NCI-H2196 treated with DMSO at 0.1 percent for 48 hours (cell line): ENCODE results near the gene AKR1A1.
A peak's percentile ranks its signal among the peaks of the same experiment; 100 is the strongest.
"Not testable (repeated sequence)": the region's sequence is repeated elsewhere in the genome, so short reads cannot be mapped to it uniquely, and the experiment has no call there.

Experiments used
- DNase-seq: peaks from one replicate; lab custom pipeline; 2025; ENCODE audit not compliant: unreplicated experiment; lab: John Stamatoyannopoulos, UW

Gene AKR1A1

DNA sequence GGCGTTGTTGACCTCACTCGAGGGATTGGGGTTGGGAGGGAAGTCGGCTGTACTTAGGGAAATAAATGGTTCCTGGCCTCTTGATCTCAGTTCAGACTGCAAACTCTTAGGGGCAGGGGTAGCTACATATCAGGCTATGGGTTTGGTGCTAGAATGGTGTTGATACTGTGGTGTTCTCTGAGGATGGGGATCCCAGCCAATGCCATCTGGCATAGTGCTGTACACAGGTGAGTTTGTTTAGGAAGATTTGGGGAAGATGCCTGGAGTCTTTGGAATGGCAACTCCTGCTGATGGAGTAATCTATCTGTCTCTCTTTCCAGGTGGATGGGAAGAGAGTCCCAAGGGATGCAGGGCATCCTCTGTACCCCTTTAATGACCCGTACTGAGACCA is 18.9 kb downstream of the AKR1A1 start:
- DNase-seq: no peak

DNA sequence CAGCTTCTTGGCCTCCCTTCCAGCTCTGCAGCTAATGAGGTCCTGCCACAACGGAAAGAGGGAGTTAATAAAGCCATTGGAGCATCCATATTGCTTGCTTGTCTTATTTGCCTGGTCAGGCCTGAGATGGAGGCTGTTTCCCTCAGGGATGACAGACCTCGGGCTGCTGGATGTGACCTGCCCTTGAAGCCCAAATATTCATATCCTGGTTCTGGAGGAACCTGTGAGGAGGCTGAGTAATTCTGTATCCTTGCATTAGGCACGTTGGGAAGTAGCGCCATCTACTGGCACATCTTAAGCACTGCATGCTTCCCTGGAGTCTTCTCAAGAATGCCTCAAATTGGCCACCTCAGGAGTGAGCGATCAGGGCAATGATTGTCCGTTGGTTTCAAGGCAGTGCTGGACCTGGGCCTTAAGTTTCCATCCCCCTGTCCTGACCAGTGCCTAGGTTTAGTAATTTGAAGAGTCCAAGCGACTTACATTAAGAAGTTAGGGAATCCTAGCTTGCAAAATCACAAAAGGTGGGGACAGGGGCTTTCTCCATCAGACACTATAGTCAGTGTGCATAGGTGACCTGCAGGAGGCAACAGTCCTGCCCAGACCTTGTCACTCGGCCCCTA is 19.4 kb downstream of the AKR1A1 start:
- DNase-seq: peak; percentile 57

DNA sequence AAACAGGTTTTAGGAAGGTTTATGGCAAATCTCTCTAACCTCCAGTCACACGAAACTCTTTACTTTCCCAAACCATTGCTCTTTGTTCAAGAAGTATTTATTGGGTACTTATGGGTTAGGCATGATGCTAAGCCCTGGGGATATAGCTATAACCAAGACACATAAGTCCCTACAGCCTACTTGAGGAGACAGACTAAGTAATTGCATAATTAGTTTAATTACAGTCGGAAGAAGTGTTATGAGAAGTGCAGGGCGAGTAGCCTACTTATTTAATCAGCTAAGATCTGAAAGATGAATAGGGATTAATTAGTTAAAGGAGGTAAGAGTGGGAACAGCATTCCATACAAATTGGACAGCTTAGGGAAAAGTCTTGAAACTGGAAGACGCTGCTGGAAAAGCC is 20.0 kb downstream of the AKR1A1 start:
- no peak for DNase-seq

DNA sequence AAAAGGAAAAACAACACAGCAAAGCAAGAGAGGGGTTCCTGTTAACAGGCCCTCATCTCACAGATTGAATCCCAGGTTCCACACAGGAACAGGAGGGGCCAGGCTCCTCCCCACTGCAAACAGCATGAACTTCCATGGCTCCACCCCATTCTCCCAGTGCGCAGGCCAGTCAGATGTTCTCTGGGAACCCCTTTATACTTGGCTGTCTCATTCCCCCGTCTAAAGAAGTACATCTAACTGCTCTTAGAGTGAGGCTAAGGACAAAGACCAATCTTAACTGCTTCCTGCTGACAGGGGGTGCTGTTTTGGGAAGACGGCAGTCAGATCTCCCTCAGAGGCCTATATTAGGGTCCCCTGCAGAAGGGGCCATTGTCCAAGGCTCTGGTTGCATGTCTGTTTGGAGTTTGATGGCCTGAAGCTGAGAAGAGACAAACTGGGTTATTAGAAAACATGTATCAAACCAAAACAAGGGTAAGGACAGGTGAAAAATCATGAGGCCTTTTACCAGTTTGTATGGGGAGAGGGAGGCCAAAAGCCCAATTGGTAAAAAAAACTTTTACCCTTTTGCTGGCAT is 22.7 kb downstream of the AKR1A1 start:
- no peak for DNase-seq

DNA sequence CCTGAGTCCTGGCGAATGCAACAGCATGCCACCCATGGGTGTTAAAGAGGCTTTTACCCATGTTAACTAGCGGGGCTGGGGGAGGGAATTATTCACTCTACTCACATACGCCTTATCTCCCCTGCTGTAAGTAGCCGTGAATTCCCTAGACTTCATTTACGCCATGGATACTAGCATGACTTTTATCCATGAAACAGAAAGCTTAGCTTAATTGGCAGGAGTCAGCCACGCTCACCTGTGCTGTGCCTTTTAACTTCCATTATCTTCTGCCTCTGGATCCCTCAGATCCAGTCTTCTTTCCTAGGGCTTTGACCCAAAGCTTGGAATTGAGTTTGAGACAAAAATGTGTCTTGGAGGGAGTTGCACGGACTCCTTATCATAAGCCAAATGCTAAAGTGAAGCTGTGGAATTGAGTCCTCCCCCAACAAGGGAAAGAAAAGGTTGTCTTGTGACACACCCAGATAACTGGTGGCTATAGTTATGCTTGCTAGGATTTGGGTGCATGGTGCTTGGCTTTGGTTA is 23.5 kb downstream of the AKR1A1 start:
- no peak for DNase-seq

DNA sequence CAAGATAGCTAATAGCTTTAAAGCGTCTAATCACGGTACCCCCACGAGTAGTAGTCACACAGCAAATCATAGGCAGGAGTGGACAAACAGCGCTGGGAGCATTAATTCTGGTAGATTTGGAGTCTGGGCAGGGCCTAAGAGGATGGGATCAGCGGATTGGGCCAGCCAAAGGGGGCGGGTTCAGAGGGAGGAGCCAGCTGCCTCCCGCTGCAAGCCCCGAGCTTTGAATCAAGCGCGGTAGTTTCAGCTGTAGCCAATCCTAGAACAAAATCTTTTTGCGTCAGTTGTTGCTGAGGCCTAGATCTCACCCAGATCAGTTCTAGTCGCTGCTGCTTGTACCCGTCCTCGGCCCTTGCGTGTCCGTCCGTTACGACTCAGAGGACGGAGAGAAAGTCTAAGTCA is 32.6 kb downstream of the AKR1A1 start:
- DNase-seq: peak; percentile 97

DNA sequence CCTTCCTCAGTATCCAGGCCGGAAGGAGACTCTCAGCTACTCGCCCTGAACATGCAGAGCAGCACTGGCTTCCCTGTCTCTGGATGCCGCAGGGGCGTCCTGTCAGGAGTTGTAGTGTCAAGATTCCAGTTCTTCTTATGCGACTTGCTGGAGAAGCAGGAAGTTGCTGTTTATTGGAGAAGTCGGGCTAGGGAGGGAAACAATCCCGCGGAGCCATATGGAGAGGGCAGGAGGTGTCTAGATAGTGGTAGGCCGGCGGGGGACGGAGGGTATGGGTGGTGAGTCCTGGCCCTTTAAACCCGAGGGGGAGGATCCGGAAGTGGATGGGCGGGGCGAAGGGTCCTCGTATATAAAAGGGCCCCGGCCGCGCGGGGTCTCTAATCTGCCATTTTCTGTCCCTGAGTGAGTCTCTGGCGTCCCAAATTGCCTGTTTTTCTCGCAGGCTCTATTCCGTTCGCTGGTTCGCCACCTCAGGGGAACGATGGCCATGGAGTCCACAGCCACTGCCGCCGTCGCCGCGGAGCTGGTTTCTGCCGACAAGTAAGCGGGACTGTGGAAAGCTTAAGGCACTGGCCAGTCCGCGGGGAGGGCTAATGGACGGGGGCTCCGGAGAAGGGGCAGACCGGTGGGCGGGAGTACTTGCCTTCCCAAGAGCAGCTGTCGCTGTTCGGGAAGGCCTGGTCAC is 33.2 kb downstream of the AKR1A1 start, which contains the start of gene NASP:
TSS of gene NASP (plus strand) at position 376 of the 685 bp plus-strand sequence. CDS start at position 482, 106 bp downstream.
- peak; percentile 66 for DNase-seq

DNA sequence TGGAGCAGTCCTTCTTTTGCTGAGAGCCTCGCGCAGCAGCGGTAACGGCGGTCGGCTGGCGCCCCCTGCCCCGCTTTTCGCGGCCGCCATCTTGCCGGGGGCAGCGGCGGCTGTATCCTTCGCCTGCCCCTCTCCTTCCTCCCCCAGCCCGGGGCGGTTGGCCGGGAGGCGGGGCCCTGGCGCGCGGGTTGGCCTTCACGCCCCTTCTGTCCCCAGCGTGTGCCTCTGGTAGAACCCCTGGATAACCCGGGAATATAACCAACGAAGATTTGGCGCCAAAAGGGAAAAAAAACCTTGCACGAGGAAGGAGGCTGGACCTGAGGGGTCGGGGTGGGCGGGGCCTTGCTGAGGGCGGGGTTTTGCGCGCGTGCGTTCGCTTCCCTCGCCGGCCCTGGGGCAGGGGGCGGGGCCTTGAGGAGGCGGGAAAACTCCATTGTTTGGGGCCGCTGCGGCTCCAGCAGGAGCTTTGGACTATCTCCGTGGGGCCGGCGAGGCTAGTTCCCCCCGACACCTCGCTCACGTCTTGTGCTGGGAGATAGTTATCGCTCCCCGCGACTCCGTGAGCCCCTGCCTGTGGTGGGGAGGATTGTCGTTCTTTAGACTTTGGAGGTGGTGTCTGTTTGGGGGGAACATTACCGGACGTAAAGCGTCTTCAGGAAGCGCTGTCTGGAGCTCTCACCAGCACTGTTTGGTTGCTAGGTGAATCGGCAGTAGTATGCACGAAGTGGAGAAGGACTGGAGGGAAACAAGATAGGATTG is 33.9 kb downstream of the AKR1A1 start:
- peak; percentile 77 for DNase-seq

DNA sequence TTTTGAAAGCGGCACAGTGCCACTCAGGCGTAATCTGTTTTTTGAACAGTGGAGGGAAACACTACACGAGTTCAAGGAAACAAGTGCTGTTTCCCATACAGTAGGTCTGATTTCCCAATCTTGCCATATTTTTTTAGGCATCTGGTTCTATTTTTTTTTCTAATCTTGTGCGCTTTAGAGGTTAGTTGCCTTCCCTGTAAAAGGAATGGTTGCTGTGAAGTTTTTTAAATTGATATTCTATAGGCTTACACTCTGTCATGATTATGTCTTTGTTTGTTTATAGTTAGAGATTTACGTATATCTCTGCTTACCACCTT is 34.4 kb downstream of the AKR1A1 start:
- no peak for DNase-seq

DNA sequence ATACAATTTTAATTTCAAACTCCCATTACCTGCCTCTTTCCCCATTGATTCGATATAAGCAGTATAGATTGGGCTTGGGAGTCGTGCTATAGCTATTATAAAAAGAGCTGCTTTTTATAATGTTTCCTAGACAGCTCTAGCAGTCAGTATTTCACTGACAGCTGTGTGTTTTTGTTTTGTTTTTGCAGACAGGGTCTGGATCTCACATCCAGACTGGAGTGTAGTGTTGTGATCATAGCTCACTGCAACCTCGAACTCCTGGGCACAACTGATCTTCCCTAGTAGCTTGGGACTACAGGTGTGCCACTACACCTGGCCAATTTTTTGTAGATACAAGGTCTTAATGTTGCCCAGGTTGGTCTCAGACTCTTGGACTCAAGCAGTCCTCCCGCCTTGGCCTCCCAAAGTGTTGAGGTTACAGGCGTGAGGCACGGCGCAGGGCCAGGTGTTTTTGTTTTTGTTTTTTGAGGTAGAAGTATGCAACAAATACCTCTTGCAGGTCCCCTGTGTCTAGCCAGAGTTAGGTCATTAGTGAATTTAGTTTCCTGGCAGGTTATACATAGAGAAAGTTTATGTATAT is 35.0 kb downstream of the AKR1A1 start:
- DNase-seq: no peak

DNA sequence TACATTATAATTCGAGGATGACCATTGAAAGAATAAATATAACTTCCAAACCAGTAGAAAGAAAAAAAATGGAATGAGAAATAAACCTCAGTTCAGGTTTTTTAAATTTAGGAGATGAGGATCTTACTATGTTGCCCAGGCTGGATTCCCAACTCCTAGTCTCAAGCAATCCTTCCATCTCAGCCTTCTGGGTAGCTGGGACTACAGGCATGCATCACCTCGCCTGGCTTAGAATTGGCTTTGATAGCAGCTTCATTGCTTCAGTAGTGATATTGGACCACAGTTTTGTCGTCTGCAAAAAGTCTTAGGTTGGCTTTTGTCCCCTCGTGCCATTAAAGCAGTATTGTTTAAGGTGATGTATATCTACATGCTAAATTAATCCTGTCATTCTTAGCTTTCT is 36.1 kb downstream of the AKR1A1 start:
- no peak for DNase-seq

DNA sequence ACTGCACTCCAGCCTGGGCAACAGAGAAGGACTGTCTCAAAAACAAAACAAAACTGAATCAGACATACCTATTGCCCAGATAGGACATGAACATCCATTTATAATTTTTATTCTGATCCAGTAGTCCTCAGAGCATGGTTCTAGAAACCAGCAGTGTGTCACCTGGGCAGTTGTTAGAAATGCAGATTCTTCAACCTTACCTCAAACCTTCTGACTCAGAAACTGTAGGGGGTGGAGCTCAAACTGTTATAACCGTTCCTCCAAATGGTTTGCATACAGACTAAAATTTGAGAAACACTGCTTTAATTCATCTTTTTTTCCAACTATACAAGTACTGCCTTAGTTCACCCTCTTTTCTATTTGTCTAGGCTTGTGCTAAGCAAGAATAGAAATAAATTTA is 39.2 kb downstream of the AKR1A1 start:
- DNase-seq: no peak

DNA sequence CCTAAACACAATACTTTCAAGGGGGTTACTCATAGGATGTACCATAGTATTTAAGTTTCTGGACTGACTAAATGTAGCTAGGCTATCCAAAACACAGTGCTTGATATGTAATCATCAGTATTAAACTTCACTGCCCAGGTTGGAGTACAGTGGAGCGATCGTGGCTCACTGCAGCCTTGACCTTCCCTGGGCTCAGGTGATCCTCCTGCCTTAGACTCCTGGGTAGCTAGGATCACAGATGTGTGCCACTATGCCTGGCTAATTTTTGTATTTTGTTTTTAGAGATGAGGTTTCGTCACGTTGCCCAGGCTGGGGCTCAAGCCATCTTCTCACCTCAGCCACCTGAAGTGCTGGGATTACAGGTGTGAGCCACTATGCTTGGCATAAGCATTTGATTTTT is 43.8 kb downstream of the AKR1A1 start:
- DNase-seq: no peak

DNA sequence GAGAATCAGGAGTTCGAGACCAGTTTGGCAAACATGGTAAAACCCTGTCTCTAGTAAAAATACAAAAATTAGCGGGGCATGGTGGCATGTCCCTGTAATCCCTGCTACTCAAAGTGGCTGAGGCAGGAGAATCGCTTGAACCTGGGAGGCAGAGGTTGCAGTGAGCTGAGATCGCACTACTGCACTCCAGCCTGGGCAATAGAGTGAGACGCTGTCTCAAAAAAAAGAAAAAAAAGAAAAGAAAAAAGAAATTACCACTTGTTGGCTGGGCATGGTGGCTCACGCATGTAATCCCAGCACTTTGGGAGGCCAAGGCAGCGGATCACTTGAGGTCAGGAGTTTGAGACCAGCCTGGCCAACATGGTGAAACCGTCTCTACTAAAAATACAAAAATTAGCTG is 46.1 kb downstream of the AKR1A1 start:
- DNase-seq: not testable (repeated sequence)

DNA sequence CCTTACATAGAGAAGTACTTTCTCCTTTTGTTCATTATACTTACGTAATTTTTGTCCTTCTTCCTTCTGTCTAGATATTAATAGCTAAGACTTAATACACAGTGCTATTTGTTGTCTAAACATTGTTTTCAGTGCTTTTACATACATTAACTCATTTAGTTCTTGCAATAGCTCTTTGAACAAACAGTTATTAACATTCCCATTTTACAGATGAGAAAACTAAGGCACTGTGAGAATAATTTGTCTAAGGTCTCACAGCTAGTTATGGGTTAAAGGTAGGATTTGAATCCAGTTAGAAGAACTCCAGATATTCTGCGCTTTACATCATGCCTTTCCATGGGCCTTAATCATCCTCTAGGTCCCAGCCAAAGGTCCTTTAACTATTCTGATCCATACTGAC is 53.6 kb downstream of the AKR1A1 start:
- no peak for DNase-seq

DNA sequence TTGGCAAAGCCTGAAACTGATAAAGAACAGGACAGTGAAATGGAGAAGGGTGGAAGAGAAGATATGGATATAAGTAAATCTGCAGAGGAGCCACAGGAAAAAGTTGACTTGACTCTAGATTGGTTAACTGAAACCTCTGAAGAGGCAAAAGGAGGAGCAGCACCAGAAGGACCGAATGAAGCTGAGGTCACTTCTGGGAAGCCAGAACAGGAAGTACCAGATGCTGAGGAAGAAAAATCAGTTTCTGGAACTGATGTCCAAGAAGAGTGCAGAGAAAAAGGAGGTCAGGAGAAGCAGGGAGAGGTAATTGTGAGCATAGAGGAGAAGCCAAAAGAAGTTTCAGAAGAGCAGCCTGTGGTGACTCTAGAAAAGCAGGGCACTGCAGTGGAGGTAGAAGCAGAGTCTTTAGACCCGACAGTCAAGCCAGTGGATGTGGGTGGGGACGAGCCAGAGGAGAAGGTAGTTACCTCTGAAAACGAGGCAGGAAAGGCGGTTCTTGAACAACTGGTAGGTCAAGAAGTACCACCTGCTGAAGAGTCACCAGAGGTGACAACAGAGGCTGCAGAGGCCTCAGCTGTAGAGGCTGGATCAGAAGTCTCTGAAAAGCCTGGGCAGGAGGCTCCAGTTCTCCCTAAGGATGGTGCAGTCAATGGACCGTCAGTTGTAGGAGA is 56.9 kb downstream of the AKR1A1 start:
- no peak for DNase-seq

DNA sequence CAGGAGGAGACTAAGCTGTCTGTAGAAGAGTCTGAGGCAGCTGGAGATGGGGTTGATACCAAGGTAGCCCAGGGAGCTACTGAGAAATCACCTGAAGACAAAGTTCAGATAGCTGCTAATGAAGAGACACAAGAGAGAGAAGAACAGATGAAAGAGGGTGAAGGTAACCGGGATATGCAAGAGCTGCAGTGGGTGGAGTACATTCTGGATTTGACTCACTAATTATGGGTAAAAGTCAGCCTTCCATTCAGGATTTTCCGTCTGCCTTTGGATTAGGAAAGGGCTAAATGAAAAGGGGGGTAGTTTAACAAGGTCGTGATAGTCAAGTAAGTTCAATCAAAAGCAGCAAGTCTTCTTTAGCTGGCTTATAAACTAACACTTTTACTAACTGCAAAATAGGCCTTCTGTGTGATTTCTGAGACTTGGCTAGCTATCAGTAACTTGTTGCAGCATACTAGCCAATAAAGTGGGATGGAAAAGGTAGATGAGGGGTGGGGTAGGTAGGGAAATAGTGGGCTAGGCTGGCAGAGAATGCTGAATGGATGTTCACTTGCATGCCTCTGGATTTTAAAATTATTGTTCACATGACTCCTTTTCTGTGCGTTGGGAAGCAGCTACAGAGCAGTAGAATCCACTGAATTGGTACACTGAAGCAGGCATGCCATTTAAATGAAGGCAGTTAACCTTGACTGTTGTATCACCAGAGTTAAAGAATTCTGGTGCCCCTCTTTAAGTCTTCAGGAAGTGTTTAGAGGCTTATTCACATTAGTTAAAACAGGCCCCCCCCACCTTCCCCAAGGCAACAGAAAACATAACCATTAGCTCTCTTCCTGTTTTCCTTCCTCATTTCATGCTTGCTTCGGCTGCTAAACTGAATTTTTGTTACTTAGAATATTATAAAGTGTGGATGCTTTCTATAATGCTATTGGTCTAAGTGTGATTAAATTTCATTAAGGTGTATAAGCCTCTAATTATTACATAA is 57.8 kb downstream of the AKR1A1 start:
- DNase-seq: no peak

DNA sequence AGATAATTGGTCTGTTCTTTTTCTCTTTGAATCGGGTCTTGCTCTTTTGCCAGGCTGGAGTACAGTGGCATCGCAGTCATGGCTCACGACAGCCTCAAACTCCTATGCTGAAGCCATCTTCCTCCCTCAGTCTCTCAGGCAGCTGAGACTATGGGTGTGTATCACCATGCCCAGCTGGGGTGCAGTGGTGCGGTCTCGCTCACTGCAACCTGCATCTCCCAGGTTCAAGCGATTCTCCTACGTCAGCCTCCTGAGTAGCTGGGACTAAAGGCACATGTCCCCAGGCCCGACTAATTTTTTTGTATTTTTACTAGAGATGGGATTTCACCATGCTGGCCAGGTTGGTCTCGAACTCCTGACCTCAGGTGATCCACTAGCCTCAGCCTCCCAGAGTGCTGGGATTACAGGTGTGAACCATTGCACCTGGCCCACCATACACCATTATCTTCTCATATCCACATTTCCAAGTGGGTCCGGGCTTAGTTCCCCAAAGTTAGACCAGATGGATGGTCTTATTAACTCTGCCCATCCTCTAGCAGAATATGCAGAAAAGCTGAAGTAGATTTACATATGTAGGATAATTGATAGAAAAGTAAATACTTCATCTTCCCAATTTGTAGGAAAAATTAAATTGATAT is 60.1 kb downstream of the AKR1A1 start:
- DNase-seq: no peak

DNA sequence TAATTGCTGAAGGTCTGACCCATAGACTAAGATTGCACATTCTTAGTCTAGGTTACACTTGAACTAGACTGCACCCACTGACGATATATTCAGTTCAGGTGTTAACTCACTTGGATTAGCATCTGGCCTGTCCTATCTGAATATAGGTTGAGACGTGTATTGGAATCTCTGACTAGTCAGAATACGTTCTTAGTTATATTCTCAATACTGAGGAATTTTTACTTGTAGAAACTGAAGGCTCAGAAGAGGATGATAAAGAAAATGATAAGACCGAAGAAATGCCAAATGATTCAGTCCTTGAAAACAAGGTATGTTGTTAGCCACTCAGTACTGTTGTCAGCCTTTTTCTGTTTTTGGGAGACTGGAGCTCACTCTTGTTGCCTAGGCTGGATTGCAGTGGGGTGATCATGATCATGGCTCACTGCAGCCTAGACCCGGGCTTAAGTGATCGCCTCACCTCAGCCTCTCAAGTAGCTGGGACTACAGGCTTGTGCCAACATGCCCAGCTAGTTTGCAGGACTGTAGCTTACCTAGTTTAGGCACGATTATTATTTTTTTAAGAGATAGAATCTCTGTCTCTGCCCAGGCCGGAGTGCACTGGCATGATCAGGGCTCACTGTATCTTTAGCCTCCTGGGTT is 62.4 kb downstream of the AKR1A1 start:
- no peak for DNase-seq
